GM18951 (cell line): Measurements from ENCODE around the gene SH2B2.

Experiments used
- POLR2A ChIP-seq: IDR thresholded peaks from 4 replicates; pipeline ENCODE4 v1.6.1; 2011; ENCODE audit warnings: mild to moderate bottlenecking; ENCODE audit not compliant: insufficient read length, insufficient read depth; ENCODE audit errors: extremely low read depth
- in situ Hi-C: fragments of 300-500 bp; cut with MboI; formaldehyde crosslinking; loops from one replicate; pipeline ENCODE4 v1.12.0; 2022; ENCODE audit warnings: low sequenced_read_pairs, mixed read lengths, inconsistent platforms; ENCODE audit not compliant: unreplicated experiment

SH2B2 gene

GRCh38 chr7:102255501-102255900, 31.2 kb upstream of the SH2B2 start:
- in situ Hi-C loops: no loop called here
- no peak for TF ChIP-seq POLR2A

- in situ Hi-C loops: no loop called here
- no peak for TF ChIP-seq POLR2A
These were observed 30.8 kb upstream of the SH2B2 start for GRCh38 chr7:102255916-102256315.

- in situ Hi-C loops: no loop called here
- no peak for TF ChIP-seq POLR2A
These were observed 28.5 kb upstream of the SH2B2 start for GRCh38 chr7:102258073-102258748.

GRCh38 chr7:102258749-102259107, 27.9 kb upstream of the SH2B2 start:
- no peak for TF ChIP-seq POLR2A
- in situ Hi-C loops: no loop called here

- in situ Hi-C loops: no loop called here
These were observed 25.8 kb upstream of the SH2B2 start for GRCh38 chr7:102260856-102261255.

GRCh38 chr7:102261451-102261850, 25.2 kb upstream of the SH2B2 start:
- in situ Hi-C loops: no loop called here

More at GRCh38 chr7:102260856-102261255, 25.8 kb upstream of the SH2B2 start:
- TF ChIP-seq POLR2A: no peak

GRCh38 chr7:102262546-102262945, 24.1 kb upstream of the SH2B2 start:
- TF ChIP-seq POLR2A: no peak
- in situ Hi-C loops: no loop called here

More at GRCh38 chr7:102261451-102261850, 25.2 kb upstream of the SH2B2 start:
- TF ChIP-seq POLR2A: no peak

- TF ChIP-seq POLR2A: no peak
- in situ Hi-C loops: no loop called here
These were observed 22.2 kb upstream of the SH2B2 start for GRCh38 chr7:102264367-102264891.

- in situ Hi-C loops: loop anchor here (5.0 kb wide), 1 partner anchor 719 kb away; no protein-coding TSS in a partner anchor
- TF ChIP-seq POLR2A: no peak
These were observed 20.1 kb upstream of the SH2B2 start for GRCh38 chr7:102266541-102266940.

- TF ChIP-seq POLR2A: no peak
- in situ Hi-C loops: loop anchor here (5.0 kb wide), 1 partner anchor 721 kb away; no protein-coding TSS in a partner anchor
These were observed 18.0 kb upstream of the SH2B2 start for GRCh38 chr7:102268635-102269034.

- no peak for TF ChIP-seq POLR2A
- in situ Hi-C loops: no loop called here
These were observed 16.3 kb upstream of the SH2B2 start for GRCh38 chr7:102270178-102270887.

- in situ Hi-C loops: no loop called here
- no peak for TF ChIP-seq POLR2A
These were observed 15.4 kb upstream of the SH2B2 start for GRCh38 chr7:102271158-102271798.
